Measurements from ENCODE around the gene GPHA2. TPM values are rescaled to one million over a fixed set of nuclear protein-coding genes. Genes with fewer than 3 reads are reported as not detected.

GPHA2 gene
- total and polyA plus RNA-seq, 2 of the 13 experiments (the other 11 are each of a cell fraction or from before 2014, with no cell fraction given) = 13.0 to 19.1 TPM

DNA sequence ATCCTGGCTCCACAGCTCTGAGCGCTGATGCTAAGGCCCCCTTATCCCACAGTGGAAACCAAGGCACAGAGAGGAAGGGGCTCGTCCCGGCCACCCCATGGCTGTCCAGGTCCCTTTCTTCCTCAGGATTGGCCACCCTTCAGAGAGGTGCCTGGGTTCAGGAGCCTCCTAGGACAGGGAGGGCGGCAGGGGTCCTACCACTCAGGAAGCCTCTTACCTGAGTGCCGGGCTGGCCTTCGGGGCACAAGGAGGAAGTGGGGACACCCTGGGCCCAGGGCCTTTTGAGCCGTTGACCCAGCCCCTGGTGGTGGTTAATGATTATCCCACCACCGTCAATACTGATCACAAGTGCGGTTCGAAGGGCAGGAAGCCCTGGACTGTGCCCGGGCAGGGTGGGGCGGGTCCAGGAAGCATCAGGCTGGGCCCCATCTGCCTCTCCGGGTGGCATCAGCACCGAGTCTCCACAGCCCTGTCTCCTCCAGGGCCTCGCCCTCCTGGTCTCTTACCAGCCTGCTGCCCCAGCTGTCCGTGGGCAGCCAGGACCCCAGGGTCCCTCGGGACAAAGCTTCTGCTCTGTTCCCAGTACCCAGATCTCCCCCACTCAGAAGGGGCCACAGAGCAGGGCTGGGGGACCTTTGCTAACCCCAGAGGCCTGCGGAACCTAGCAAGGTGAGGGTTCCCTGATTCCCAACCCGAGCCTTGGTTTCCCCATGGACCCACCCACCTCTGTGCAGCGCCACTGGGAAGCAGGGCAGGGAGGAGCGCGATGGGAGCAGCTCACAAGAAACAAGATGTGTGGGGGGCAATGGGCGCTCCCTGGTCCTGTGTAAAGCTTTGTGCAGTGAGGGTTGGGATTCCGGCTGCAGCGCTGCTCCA lies 42.3 kb downstream of the GPHA2 start (continued):
- TF ChIP-seq FOXA3 (CRISPR knock-in tag; IDR thresholded peaks at IDR 0.05) (peak; percentile 71), GFI1 (CRISPR knock-in tag; IDR thresholded peaks at IDR 0.05; ENCODE audit: borderline replicate concordance) (peak; percentile 50; the same call in 1 of the 2 replicates), ZFP41 (CRISPR knock-in tag; IDR thresholded peaks at IDR 0.05; ENCODE audit: borderline replicate concordance) (no peak), ZKSCAN8 (CRISPR knock-in tag; IDR thresholded peaks at IDR 0.05; ENCODE audit: borderline replicate concordance) (peak; percentile 49; the same call in 1 of the 2 replicates), ZNF777 (CRISPR knock-in tag; IDR thresholded peaks at IDR 0.05) (no peak; the same call in 1 of the 2 replicates), KAT7 (CRISPR knock-in tag; IDR thresholded peaks at IDR 0.05; ENCODE audit: borderline replicate concordance) (0 out of 2 replicates have a peak, but pooled peaks have one; percentile 28), JDP2 (CRISPR knock-in tag; IDR thresholded peaks at IDR 0.05; ENCODE audit: borderline replicate concordance) (no peak), CREB1 (IDR thresholded peaks at IDR 0.05) (no peak), CREB1 (CRISPR knock-in tag; IDR thresholded peaks at IDR 0.05) (no peak), NFIC (IDR thresholded peaks at IDR 0.05; ENCODE audit: low read length) (0 out of 2 replicates have a peak, but pooled peaks have one; percentile 25), ZNF205 (CRISPR knock-in tag; IDR thresholded peaks at IDR 0.05) (0 out of 2 replicates have a peak, but pooled peaks have one; percentile 37), ZNF331 (CRISPR knock-in tag; IDR thresholded peaks at IDR 0.05) (peak; percentile 65; the same call in 1 of the 2 replicates), SMAD1 (CRISPR knock-in tag; IDR thresholded peaks at IDR 0.05; ENCODE audit: borderline replicate concordance, low read depth) (peak; percentile 35; the same call in 1 of the 2 replicates)
- TF ChIP-seq, protein P1, sequence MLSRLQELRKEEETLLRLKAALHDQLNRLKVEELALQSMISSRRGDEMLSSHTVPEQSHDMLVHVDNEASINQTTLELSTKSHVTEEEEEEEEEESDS (CRISPR knock-in tag; IDR thresholded peaks at IDR 0.05; ENCODE audit: borderline replicate concordance) = peak; percentile 41; the same call in 1 of the 2 replicates
- TF ChIP-seq, protein P2, sequence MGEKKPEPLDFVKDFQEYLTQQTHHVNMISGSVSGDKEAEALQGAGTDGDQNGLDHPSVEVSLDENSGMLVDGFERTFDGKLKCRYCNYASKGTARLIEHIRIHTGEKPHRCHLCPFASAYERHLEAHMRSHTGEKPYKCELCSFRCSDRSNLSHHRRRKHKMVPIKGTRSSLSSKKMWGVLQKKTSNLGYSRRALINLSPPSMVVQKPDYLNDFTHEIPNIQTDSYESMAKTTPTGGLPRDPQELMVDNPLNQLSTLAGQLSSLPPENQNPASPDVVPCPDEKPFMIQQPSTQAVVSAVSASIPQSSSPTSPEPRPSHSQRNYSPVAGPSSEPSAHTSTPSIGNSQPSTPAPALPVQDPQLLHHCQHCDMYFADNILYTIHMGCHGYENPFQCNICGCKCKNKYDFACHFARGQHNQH (CRISPR knock-in tag; IDR thresholded peaks at IDR 0.05) = peak; percentile 76; the same call in 1 of the 2 replicates
- TF ChIP-seq, protein P3, sequence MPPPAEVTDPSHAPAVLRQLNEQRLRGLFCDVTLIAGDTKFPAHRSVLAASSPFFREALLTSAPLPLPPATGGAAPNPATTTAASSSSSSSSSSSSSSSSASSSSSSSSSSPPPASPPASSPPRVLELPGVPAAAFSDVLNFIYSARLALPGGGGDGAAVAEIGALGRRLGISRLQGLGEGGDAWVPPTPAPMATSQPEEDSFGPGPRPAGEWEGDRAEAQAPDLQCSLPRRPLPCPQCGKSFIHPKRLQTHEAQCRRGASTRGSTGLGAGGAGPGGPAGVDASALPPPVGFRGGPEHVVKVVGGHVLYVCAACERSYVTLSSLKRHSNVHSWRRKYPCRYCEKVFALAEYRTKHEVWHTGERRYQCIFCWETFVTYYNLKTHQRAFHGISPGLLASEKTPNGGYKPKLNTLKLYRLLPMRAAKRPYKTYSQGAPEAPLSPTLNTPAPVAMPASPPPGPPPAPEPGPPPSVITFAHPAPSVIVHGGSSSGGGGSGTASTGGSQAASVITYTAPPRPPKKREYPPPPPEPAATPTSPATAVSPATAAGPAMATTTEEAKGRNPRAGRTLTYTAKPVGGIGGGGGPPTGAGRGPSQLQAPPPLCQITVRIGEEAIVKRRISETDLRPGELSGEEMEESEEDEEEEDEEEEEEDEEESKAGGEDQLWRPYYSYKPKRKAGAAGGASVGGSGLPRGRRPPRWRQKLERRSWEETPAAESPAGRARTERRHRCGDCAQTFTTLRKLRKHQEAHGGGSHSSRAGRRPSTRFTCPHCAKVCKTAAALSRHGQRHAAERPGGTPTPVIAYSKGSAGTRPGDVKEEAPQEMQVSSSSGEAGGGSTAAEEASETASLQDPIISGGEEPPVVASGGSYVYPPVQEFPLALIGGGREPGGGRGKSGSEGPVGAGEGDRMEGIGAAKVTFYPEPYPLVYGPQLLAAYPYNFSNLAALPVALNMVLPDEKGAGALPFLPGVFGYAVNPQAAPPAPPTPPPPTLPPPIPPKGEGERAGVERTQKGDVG (CRISPR knock-in tag; IDR thresholded peaks at IDR 0.05; ENCODE audit: borderline replicate concordance) = no peak; the same call in 1 of the 2 replicates
- TF ChIP-seq, protein P4, sequence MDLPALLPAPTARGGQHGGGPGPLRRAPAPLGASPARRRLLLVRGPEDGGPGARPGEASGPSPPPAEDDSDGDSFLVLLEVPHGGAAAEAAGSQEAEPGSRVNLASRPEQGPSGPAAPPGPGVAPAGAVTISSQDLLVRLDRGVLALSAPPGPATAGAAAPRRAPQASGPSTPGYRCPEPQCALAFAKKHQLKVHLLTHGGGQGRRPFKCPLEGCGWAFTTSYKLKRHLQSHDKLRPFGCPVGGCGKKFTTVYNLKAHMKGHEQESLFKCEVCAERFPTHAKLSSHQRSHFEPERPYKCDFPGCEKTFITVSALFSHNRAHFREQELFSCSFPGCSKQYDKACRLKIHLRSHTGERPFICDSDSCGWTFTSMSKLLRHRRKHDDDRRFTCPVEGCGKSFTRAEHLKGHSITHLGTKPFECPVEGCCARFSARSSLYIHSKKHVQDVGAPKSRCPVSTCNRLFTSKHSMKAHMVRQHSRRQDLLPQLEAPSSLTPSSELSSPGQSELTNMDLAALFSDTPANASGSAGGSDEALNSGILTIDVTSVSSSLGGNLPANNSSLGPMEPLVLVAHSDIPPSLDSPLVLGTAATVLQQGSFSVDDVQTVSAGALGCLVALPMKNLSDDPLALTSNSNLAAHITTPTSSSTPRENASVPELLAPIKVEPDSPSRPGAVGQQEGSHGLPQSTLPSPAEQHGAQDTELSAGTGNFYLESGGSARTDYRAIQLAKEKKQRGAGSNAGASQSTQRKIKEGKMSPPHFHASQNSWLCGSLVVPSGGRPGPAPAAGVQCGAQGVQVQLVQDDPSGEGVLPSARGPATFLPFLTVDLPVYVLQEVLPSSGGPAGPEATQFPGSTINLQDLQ (CRISPR knock-in tag; IDR thresholded peaks at IDR 0.05) = 0 out of 2 replicates have a peak, but pooled peaks have one; percentile 61
- TF ChIP-seq, protein P5, sequence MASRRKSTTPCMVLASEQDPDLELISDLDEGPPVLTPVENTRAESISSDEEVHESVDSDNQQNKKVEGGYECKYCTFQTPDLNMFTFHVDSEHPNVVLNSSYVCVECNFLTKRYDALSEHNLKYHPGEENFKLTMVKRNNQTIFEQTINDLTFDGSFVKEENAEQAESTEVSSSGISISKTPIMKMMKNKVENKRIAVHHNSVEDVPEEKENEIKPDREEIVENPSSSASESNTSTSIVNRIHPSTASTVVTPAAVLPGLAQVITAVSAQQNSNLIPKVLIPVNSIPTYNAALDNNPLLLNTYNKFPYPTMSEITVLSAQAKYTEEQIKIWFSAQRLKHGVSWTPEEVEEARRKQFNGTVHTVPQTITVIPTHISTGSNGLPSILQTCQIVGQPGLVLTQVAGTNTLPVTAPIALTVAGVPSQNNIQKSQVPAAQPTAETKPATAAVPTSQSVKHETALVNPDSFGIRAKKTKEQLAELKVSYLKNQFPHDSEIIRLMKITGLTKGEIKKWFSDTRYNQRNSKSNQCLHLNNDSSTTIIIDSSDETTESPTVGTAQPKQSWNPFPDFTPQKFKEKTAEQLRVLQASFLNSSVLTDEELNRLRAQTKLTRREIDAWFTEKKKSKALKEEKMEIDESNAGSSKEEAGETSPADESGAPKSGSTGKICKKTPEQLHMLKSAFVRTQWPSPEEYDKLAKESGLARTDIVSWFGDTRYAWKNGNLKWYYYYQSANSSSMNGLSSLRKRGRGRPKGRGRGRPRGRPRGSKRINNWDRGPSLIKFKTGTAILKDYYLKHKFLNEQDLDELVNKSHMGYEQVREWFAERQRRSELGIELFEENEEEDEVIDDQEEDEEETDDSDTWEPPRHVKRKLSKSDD (CRISPR knock-in tag; IDR thresholded peaks at IDR 0.05; ENCODE audit: low read depth) = no peak

Measured in HepG2 (cell line).